Subcutaneous adipose tissue (tissue), 4 donors: ENCODE results near the gene NEUROD6. TPM values are rescaled to one million over a fixed set of nuclear protein-coding genes. Genes with fewer than 3 reads are reported as not detected.

ENCODE experiments used
- CTCF ChIP-seq: fragments of 450-650 bp; IDR thresholded peaks from one replicate; pipeline ENCODE4 v1.5.1; 2016; ENCODE audit warnings: low read depth, mild to moderate bottlenecking, control low read depth, antibody characterized with exemption, moderate library complexity
- total RNA-seq, 4 donors: library from RNA; depleted of rRNA; stranded (reverse); fragments of >200 nt; gene quantifications; one replicate each; pipeline ENCODE4 v1.1.0, GENCODE V29; 2016

The NEUROD6 gene
- total RNA-seq, 4 donors from 2014 or later: not detected

- TF ChIP-seq CTCF: no peak
Observed at GRCh38 chr7:31315758-31316157, 24.8 kb downstream of the NEUROD6 start.

- no peak for TF ChIP-seq CTCF
Observed at GRCh38 chr7:31314781-31315180, 25.7 kb downstream of the NEUROD6 start.

GRCh38 chr7:31312889-31313288 lies 27.6 kb downstream of the NEUROD6 start:
- no peak for TF ChIP-seq CTCF

- TF ChIP-seq CTCF: no peak
Observed at GRCh38 chr7:31311552-31311951, 29.0 kb downstream of the NEUROD6 start.

GRCh38 chr7:31310321-31310935 lies 30.1 kb downstream of the NEUROD6 start:
- TF ChIP-seq CTCF: no peak

GRCh38 chr7:31309407-31309806 lies 31.1 kb downstream of the NEUROD6 start:
- no peak for TF ChIP-seq CTCF

GRCh38 chr7:31308652-31309051 lies 31.9 kb downstream of the NEUROD6 start:
- no peak for TF ChIP-seq CTCF
